Measurements from ENCODE around the gene TLL1.

The TLL1 gene

DNA sequence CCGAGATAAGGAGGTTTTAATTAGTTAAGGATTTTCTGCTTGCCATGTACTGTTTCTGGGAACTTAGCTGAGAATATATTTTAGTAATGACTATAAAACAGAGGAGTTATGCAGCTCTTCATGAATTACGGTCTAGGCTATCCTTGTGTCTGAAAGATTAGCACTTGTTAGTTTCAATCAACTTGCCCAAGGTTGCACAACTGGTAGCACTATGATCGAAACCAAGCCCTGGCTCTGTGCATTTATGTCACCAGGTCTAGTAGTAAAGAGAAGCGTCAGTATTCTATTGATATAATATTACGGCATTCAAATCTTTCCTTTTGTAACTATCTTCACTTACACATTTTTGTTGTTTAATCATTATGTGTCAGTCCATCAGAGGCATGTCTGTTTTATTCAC is 176.0 kb downstream of the TLL1 start:
- no peak for DNase-seq (ENCODE audit: low read depth)

DNA sequence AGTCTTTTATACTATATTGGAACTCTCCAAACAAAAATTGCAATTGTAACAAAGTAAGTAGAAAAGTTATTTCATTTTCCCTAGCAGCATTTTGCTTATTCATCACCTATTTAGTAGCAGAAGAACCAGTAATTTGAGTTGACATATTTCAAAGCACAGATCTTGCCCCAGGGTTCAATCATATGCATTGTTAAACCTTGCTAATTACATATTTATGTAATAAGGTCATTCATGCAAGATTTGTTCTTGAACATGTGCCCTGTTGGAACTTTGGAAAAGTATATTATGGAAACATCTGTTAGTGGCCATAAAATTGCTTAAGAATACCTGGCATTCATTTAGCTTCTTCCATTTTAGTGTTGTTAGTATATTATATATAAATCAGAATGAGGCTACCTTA is 191.7 kb downstream of the TLL1 start:
- no peak for DNase-seq (ENCODE audit: low read depth)

DNA sequence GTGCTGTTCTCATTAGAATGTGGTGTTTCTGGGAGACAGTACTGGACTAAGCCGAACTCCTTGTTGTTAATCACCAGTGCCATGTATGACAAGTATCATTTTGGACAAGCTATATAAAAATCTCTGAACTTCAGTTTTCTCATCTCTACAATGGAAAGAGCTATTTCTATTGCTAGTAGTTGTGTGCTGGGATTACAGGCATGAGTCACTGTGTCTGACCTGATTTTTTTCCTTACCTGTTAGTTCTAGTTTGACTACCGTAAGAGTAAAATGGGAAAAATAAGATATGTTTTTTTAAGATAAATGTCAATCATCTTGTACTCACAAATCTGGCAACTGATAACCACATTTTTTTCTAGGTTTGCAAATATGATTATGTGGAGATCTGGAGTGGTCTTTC is 192.3 kb downstream of the TLL1 start:
- DNase-seq (ENCODE audit: low read depth) = no peak

DNA sequence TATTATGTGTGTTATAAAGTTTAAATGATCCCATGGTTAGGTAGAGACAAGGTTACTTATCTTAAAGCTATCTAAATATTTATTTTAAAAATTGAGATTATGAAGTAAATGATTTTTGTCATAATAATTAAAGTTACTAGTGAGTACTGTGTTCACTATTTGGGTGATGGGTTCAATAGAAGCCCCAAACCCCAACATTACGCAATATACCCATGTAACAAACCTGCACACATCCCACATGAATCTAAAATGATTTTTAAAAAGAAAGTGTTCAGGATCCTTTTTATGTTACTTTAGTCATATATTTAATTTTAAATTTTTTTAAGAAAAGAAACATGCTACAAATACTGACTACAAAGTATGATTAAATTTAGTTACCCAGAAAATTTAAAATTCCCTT is 193.9 kb downstream of the TLL1 start:
- no peak for DNase-seq (ENCODE audit: low read depth)

DNA sequence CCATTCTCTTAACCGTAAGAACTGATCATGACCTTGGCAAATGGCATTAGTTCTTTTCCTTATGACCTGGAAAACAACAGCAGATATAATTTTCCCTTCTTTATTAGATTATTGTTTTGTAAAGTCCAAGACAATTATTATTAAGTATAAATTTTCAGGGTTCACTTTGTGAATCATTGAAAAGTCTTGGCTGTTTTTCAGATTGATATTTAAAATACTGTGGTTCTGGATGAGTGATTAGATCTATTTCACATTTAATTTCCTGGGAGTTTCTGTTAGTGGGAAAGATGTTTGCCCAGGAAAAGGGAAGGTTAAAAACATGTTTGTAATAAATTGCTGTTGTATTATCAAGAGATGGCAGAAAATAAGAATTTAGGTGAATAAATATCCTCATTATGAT is 194.9 kb downstream of the TLL1 start:
- no peak for DNase-seq (ENCODE audit: low read depth)

DNA sequence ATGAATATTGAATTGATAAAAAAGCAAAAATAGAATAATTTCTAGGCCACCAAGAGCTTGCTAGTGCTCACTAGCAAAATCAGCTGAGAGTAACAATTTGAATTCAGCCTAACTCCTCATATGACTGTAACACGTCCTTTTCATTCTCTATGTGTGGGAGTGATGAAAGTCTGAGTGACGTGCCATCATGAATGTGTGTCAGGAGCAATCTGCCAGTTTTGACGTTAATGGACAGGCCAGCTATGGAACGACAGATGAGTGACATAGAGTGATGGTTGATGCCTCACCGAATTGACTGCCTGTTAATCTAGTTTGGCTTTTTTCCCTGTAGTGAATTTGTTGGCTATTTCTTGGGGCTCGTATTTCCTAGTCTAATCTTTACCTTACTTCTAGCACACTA is 200.7 kb downstream of the TLL1 start:
- no peak for DNase-seq (ENCODE audit: low read depth)

DNA sequence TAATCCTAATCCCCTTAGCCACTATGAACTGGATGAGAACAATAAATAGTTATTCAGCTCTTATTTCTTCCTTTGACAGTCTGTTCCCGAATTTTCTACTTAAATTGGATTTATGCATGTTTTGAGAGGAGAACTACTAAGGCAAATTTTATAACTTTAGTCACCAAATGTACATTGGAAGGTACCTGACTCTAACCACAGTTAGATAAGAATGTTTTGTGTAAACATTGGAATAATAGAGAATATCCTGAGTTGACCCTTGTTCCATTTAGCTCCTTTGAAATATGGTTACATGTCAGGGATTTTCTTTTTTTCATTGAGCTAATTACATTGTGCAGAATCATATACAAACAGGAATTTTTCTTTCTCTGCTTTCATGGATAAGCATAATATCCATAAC is 202.6 kb downstream of the TLL1 start:
- DNase-seq (ENCODE audit: low read depth) = no peak

DNA sequence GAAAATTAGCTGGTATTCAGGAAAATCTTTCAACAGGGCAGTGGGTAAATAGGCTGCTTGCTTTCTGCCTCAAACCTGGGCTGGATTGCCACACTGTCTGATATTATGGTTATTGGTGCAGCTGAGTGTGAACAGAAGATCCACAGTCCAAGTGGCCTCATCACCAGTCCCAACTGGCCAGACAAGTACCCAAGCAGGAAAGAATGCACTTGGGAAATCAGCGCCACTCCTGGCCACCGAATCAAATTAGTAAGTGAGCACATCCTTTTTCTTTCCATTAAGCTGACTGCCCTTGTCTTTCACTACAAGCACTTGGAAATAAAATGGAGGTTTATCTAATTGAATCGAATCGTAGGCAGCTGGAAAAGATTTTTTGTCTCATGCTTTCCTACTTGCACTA is 204.7 kb downstream of the TLL1 start:
- no peak for DNase-seq (ENCODE audit: low read depth)

DNA sequence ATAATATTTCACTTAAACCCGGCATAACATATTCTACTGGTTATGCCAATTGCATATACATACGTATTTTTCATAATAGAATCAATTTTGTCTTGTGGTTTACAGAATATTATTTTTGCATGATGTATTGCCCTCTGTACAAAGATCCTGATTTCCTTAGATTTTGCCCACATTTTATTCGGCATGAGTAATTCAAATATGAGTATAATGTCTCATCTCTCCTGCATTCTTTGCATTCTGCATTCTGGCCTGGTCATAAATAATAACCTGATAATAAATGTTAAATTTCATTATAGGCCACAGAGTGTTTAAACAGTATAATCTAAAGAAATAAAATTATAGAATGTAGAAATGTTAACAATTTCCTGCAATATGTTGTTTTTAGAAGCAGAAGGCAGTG is 205.3 kb downstream of the TLL1 start:
- no peak for DNase-seq (ENCODE audit: low read depth)

DNA sequence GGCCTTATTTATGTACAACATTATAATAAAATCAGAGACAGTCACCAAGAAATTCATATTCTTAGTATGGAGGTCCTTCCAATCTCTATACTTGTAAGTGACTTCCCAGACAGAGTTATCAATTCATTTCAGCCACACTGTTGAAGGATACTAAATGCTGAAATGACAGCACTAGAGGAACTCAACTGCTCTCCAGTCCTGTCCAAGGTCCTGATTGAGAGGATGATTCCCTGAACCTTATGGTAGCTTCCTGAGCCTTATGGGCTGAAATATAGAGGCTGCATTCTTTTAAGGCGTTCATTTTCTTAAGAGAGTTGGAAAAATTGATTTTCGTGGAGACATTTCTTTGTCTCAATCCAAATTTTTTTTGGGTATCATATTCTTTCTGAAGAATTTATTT is 205.9 kb downstream of the TLL1 start:
- DNase-seq (ENCODE audit: low read depth) = no peak

DNA sequence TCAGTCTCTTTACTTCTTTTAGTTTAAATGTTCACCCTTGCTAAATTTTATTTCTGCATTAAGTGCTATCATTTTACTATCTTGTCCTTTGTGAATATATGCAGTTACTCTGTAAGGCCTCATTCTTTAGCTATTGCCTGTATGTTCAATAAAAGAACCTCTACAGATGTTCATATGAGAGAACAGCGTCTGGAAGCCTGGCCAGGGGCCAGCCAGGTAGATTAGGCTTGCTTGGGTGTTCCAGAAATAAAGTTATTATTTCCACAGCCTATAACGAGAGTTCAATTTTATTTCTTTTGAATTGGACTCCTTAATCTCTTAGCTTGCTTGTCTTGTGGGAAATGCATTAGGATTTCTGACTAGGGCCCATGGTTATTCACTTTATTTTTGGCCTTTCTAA is 214.5 kb downstream of the TLL1 start:
- no peak for DNase-seq (ENCODE audit: low read depth)

DNA sequence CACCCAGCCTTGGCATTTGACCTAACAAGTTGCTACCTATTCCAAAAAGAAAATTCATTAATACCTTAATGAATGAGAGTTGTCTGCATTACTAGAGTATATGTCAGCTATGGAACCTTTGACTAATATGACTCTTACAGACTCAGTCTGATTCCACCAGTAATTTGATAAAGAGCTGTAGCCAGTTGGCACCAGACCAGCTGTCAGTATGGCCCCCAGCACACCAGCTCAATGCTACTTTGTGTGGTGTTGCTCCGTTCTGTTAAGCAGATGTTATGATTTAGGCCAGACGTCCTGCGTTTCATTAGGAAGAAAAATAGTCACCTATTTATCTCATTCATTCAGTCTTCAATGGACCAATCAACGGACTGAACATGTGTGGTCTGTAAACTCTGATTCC is 215.5 kb downstream of the TLL1 start:
- no peak for DNase-seq (ENCODE audit: low read depth)

DNA sequence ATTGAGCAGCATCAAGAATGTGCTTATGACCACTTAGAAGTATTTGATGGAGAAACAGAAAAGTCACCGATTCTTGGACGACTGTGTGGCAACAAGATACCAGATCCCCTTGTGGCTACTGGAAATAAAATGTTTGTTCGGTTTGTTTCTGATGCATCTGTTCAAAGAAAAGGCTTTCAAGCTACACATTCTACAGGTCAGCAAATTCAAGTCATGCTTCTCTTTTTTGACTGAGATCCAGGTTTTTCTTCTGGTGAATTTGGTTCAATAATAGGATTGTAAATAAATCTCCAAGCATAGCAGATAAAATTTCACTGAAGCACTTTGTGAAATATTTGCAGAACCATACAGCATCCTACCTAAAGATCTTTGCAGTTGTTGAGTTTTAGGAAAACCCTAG is 218.1 kb downstream of the TLL1 start:
- no peak for DNase-seq (ENCODE audit: low read depth)

DNA sequence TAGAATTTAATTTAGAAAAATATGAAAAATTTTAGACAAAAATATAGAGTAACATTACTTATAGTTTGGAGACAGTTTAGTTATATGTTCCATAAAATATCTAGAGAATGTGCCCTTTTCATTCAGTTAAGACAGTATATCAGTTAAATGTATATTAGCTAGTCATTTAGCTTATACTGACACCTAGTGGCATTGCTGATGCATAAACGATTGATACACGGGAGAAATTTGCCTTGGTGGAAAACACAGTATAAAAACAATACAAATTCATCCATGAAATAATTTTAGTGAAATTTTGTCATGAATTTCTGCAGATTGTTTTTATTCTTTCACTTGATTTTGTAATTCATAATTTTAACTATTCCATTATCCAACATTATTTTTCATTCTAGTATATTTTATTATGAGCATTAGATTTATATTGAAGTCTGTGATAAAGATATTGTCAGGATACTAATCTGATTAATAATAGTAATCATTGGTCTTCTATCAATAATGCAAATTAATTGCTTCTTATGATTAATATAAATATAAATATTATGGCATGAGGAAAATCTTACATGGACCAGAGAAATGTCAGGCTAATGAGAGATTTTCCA is 219.0 kb downstream of the TLL1 start:
- DNase-seq (ENCODE audit: low read depth) = no peak

DNA sequence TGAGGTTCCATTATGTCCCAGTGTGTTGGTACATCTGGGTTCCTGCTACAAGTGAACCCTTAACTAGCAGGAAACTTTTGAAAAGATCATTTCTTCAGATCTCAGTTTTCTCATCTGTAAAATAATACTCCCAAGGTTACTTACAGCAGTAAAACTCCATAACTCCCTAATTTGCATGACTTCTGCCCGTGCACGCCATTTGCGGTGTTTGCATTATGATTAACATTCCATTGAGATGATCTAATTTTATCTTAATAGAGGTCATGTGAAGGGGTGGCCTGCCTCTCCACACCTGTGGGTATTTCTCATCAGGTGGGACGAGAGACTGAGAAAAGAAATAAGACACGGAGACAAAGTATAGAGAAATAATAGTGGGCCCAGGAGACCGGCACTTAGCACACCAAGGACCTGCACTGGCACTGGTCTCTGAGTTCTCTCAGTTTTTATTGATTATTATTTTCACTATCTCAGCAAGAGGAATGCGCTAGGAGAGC is 219.8 kb downstream of the TLL1 start:
- no peak for DNase-seq (ENCODE audit: low read depth)

DNA sequence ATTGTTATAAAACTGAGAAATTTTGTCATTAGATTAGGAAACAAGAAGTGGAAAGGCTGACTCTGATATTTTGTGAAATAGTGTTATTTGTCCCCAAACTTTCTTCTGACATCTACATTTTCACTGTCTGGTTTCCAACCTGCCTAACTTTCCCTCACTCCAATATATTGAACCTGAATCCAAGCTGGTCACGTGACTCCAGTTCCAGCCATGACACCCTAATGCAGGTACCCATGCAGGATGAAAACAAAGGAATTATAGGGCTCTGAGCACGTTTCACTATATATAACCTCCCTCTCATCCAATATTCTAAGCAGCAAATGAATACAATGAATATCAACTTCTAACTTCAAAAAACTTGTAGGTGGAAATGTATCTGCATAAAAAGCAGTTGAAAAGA is 231.6 kb downstream of the TLL1 start:
- no peak for DNase-seq (ENCODE audit: low read depth)

DNA sequence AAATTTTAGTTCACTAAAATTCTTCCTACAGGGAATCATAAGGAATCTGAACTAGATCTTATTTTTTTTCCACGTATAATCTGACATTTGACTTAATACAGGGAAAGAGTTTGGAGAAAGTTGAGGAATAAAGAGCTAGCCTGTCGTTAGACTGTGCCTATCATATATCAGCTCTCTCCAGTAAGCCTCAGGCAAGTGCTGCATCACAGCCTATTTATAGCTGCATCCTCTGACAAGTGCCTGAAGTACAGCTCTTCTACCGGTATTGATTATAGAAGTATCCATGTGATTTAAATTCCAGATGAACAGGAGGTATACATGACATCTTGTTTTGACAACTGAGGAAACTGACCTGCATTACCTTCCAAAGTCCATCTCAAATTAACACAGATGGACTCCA is 248.9 kb downstream of the TLL1 start:
- no peak for DNase-seq (ENCODE audit: low read depth)

DNA sequence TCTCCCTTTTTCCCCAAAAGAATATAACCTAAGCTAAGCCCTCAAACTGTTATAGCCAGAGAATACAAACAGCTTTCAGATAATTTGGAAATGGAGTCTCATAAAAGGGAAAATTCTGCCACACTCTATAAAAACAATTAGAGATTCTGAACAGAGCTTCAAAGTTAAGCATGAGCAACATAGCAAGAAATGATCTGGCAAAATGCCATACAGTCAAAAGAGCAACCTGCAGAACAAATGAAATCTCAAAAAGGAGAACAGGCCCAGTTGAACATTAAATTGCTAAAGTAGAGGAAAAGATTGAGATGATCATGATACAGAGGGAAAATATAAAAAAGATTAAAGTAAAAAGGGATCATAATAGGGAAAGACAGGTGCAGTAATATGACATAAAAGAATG is 250.5 kb downstream of the TLL1 start:
- no peak for DNase-seq (ENCODE audit: low read depth)

DNA sequence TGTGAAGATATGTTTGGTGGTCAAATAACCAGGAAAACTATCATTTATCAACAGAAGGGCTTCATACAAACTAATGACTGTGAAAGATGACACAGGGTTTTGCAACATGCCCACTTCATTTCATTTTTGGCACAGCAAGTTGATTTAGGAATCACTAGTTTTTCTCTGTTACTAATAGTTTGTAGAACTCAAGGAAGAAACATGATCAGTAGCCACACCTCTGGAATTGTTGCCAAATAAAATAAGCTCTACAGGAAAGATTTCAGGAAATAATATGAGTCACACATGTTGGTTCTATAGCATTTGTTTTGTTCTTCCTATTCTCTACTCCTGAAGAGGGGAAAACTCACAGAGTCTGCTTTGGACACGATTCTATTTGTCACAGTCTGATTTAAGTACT is 255.4 kb downstream of the TLL1 start:
- DNase-seq (ENCODE audit: low read depth) = no peak

DNA sequence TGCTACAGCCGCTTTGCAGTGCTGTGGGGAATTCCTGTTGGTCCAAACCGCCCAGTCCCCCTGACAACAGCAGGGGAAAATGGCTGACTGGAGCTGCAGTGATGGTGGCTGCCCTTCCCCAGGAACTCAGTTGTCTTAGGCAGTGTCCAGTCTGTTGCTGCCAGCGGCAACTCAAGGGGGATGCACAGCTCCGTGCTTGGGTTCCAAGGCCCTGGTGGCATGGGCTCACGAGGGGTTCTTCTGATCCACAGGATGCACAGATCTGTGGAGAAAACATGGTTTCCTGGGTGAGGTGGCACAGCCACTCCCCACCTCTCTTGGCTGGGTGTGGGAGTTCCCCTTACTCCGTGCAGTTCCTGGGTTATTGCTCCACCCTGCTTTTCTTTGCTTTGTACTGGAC is 261.2 kb downstream of the TLL1 start:
- no peak for DNase-seq (ENCODE audit: low read depth)

DNA sequence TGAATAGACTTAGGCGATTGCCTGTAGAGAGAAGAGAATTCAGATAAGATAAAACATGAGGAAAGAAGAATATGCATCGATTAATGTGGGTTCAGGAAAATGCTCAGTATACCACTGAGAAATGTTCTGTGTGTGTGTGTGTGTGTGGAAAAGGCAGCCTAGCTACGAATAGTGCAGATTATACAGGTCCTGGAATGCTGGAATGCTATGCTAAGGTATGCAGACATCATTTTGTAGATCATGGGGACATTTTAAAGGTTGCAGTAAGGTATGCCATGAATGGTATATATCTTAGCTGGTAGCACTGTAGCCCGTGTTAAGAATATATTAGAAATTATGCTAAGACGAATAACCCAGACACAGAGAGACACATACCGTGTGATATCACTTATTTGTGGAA is 267.9 kb downstream of the TLL1 start:
- DNase-seq (ENCODE audit: low read depth) = no peak

DNA sequence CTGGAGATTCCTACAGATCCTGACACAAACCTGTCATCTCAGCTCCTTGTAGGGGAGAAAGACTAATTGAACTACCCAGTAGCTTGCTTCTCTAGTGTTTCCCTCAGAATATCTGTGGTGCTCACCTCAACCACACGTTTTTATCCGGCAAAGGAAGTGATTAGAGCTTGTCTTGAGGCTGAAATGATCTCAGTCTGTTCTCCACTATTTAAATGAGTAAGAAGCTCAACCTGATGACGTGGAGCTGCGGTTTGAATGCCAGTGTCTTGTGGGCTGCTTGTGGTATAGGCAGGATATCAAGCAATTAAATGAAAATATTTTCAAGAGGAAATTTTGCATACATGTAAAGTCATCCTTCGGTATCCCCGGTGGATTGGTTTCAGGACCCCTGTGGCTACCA is 270.2 kb downstream of the TLL1 start:
- no peak for DNase-seq (ENCODE audit: low read depth)

DNA sequence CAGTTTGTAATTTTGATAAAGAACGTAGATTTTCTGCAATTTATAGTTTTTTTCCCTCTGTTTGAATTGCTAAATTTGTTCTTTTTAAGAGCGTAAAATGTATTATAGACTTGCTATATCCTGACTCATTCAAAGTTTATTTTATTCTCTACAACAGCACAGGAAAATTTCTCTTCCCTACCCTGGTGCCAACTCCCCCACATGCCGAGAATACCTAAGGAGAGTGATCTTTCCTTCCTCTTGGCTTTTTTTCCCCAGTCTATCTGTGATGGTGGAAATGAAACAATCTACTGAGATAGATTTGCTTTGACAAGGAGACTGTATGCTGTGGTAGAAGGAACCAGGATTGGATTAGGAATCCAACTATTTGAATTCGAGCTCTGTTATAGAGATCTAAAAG is 271.6 kb downstream of the TLL1 start:
- no peak for DNase-seq (ENCODE audit: low read depth)

DNA sequence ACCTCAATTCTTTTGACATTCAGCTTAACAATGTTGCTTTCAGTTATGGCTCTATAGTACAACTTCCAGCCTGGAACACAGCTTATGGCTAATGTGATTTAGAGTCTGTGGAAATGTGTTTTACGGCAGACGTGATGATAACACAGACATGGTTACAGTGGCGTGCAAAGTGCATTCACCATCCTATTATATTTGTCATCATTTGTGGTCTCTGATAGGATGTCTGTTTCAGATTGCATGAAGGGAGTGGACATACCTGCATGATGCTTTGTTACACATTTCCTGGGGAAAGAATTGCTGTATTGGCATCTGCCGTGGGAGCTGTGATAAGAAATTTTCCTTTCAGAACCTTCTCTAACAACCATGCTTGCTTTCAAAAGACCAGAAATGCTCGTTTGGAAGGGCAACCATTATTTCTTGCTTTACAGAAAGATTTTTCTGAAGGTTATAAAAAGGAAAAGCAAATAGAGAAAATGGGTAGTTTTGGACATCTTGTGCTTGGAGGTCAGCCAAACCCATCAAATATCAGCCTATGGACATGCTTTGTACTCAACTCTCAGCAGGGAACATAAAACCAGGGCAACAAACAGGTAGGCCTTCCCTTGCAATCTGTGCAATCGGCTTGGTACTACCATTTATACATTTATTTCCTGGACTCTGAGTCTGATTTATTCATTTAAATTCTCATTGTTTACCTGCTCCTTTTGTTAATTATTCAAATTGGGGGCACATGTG is 273.9 kb downstream of the TLL1 start:
- DNase-seq (ENCODE audit: low read depth) = no peak

Data from stimulated activated CD8-positive, alpha-beta memory T cell treated with anti-CD3 and anti-CD28 coated beads, Interleukin-15, amount 100 ng/mL, for 24 hours (primary cell).